NCI-H1694 (cell line): Measurements from ENCODE around the gene DMRTC1.
"Not testable (repeated sequence)": the region's sequence is repeated elsewhere in the genome, so short reads cannot be mapped to it uniquely, and the experiment has no call there.

Experiments used
- DNase-seq: peaks from one replicate; lab custom pipeline; 2025; lab: John Stamatoyannopoulos, UW

Gene DMRTC1, protein sequence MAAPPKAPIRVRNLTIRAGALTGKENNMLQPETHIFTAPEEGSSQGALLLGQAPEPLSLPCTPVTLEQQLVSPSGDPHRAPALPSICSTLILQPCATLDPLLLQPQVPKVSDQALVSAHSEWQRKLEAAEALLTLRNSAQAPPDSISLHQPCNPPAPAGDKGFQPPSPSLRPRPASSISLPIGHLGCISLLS

DNA sequence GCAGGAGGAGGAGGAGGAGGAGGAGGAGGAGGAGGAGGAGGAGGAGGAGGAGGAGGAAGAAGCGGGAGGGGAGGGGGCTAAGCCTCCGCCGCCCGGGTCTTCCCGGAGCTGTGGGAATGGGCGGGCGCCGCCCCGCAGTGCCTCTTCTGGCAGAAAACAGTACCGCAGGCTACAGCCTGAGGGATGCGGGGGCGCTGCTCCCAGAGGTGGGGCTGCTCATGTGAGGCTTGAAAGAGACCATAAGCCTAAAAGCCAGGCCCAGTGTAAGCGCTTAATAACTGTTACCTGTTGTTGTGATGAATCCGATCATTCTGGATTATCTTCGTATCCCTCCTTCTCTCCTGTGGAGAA is at the start of gene DMRTC1:
TSS of gene DMRTC1 (minus strand) at position 19 of the 351 bp plus-strand sequence. CDS start 68,143 bp downstream, outside the sequence.
- not testable (repeated sequence) for DNase-seq

DNA sequence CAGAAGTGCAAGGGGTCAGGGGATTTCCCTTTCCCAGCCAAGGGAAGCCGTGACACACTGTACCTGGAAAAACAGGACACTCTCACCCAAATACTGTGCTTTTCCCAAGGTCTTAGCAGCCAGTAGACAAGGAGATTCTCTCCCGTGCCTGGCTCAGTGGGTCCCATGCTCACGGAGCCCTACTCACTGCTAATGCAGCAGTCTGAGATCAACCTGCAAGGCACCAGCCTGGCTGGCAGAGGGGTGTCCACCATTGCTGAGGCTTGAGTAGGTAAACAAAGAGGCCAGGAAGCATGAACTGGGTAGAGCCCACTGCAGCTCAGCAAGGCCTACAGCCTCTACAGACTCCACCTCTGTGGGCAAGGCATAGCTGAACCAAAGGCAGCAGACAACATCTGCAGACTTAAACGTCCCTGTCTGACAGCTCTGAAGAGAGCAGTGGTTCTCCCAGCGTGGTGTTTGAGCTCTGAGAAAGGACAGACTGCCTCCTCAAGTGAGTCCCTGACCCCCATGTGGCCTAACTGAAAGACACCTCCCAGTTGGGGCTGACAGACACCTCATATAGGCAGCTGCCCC is 37.3 kb upstream of the DMRTC1 start:
- DNase-seq, result not testable (repeated sequence)

DNA sequence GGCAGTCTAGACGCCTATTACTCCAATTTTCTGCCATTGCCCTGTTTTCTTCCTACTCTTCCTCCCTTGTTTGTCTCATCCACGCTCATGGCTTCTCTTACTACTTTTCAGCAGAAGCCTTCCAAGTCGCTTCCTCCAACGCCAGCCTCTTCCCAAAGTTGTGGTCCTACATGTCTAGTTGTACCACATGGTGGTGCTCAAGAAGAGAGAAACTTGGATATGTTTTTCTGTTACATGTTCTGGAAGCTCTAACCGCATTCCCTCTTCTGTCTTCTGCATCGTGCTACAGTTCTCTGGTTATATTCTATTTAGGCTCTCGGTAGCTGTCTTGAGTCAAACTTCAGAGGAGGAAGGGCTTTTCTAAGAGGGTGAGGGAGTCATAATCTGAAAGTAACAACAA is 31.2 kb upstream of the DMRTC1 start:
- DNase-seq, result not testable (repeated sequence)

DNA sequence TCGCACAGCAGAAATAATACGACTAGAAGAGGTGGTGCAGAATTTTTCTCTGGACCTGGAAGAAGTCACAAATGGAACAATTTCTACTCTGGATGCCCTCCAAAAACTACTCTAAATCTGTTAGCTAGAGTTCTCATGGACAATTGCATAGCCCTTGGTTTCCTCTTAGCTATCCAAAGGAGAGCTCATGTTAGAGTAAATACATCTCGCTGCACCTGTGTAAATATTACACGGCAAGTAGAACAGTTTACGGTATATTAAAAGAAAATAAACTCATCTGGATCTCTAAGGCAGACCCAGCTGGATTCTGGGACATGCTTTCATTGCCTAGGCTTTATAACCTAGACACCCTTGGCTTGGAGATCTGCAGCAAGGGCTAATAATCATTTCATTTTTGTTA is 28.2 kb upstream of the DMRTC1 start:
- not testable (repeated sequence) for DNase-seq

DNA sequence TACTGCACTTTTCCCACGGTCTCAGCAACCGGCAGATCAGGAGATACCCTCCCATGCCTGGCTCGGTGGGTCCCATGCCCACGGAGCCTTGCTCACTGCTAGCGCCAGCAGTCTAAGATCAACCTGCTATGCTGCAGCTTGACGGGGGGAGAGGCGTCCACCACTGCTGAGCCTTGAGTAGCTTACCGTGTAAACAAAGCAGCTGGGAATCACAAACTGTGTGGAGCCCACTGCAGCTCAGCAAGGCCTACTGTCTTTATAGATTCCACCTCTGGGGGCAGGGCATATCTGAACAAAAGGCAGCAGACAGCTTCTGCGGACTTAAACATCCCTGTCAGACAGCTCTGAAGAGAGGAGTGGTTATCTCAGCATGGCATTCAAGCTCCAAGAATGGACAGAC is 16.3 kb upstream of the DMRTC1 start:
- not testable (repeated sequence) for DNase-seq

DNA sequence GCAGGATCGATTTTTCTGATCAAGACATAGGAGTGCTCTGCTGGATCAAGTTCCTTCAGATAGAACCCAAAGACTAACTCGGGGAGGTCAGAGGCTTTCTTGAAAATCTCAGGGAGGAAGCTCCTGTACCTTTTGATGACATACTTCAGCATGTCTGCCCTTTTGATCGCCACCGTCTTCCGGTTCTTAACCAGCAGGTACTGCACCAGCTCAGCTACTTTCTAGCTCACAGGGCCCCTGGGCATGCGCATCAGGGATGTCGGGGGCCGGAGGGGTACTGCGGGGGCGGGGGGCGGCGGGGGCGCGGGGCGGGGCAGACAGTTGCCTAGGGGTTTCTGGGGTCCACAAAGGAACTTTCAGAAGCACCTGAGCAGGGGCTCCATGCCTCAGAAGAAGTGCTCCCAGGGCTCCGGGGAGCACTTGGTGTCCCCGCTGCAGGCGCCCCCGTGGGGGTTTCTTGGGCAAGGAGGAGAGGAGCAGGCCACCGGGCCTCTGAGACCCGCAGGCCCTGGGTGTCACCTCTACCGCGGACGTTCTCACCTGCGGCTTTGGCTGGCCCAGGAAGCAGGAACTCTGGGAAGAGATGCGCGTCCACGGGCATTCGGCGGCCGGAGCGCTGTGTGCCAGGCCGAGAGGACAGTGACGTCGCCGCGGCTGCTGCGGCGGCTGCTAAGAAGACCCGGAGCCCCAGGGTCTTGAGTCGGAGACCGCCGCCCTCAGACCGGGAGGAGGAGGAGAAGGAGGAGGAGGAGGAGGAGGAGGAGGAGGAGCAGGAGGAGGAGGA is 410 bp downstream of the DMRTC1 start:
- DNase-seq, result not testable (repeated sequence)

DNA sequence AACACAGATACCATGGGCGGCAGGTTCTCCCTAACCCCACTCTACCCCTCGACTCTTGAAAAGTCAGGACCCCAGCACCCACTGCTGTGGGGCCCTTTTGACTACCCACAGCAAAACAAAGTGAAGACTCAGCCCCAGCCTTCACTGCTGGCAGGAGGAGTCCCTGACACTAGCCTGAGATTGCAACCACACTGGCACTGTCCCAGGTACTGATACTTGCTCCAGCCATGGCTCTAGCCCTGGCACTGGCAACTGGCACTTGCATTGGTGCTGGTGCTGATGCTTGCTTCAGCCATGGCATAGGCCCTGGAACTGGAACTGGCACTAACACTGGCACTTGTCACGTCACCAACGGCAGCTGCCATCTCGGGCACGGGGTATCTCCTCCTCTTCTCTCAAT is 1.4 kb downstream of the DMRTC1 start:
- DNase-seq, result not testable (repeated sequence)

DNA sequence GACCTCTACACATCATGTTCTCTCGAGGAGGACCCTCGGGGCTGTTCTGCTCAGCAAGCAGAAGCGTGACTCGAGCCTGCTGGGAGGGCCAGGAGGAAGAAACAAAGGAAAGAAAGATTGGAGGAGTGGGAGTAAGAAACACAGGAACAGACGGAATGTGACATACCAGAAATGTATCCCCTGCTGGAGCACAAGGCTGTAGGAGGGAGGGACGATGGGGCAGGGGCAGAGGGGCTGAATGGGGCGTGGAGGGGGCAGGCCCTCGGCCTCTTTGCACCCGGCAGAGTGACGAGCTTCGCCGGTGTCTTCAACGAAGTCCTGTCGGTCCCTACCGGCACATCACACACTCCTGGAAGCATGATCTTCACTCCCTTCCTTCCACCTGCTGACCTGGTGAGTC is 5.7 kb downstream of the DMRTC1 start, which contains the start of gene FAM236A:
TSS of gene FAM236A (plus strand) at position 301 of the 400 bp plus-strand sequence. CDS start at position 358, 57 bp downstream.
- not testable (repeated sequence) for DNase-seq

DNA sequence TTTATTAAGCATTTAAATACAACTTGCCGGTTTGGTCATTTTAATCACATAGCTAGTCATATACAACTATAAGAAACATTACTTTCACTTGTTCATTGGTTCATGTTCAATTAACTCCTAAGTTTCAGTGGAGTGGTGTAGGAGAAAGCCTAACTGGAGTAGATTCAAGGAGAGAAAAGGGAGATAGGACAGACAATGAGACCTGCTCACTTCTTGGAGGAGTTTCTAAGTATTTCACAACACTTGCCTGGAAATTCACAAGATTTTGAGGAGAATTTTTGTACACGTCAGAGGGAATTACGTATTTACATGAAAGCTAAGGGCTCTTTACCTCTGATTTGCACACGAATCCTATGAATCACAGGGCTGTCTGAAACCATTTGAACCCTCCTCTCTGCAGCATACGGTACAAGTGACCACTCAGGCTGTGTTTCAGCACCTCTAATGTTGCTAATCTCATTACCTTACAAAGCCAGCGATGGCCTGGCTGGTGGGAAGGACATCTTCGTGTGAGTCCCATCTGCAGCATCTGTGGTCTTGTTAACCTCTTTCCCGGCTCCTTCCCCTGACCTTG is 6.7 kb downstream of the DMRTC1 start:
- DNase-seq, result not testable (repeated sequence)

DNA sequence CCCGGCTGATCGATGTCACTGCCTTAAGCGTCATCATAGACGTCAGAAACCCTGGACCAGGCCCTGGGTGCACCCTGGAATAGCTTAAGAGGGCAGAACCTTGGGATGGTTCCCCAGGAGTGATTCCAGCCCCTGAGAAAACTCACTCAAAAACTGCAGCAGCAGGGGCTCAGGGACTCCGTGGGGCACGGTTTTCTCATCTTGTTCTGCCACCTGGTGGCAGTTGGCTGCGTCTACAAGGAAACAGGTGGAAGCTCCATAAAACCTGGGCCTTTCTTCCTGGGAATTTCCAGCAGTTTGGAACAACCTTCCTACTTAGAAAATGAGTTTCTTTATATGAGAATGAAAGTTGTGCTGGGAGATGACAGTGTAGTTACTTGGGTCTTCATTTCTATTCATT is 7.2 kb downstream of the DMRTC1 start:
- not testable (repeated sequence) for DNase-seq

DNA sequence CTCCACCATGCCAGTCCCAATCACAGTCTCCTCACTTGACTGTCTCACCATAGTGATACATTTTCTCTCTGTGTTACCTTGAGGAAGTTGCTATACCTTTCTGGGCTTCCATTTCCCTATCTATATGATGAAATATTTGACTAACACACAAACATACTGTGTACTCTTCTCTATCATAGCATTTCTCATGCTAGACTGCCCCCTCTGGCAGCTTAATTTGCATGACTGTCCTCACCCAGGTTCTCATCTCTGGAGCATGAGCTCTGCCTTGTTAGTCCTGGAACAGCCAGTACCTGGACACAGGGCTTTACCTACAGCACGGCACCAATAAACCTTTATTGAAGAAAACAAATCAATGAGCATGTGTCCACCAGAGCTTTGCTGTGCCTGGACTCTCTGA is 11.4 kb downstream of the DMRTC1 start:
- DNase-seq, result not testable (repeated sequence)

DNA sequence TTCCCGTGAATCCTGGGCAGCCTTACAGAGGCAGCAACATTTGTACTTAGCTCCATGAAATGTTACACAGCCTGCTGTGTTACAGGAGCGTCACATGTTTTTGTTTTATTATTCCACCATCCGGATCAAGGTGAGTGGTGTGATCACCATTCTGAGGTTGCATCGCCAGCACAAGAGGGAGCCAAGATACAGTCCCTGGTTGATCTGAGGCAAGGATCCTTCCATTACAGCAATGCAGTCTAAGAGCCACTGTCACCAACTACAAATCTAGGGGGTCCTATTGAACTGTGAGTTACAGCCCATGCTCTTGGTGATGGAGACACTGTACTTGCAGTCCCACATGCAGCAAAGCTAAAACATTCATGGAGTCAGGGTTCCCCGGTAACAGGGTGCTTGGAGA is 27.5 kb downstream of the DMRTC1 start:
- not testable (repeated sequence) for DNase-seq

DNA sequence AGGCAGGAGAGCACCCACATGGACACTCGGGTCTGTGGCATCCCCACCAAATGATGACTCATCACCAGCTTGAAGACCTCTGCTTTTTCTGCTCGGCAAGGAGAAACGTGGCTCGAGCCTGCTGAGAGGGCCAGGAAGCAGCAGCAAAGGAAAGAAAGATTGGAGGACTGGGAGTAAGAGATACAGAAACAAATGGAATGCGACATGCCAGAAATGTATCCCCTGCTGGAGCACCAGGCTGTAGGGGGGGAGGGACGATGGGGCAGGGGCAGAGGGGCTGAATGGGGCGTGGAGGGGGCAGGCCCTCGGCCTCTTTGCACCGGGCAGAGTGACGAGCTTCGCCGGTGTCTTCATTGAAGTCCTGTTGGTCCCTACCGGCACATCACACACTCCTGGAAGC is 31.3 kb downstream of the DMRTC1 start, which contains the start of gene FAM236C:
TSS of gene FAM236C (plus strand) at position 301 of the 400 bp plus-strand sequence. CDS start 100 bp downstream, outside the sequence.
- DNase-seq, result not testable (repeated sequence)

DNA sequence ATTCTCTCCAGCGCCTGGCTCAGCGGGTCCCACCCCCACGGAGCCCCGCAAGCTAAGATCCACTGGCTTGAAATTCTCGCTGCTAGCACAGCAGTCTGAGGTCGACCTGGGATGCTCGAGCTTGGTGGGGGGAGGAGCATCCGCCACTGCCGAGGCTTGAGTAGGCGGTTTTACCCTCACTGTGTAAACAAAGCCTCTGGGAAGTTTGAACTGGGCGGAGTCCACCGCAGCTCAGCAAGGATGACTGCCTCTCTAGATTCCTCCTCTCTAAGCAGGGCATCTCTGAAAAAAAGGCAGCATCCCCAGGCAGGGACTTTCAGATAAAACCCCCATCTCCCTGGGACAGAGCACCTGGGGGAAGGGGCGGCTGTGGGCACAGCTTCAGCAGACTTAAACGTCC is 53.9 kb downstream of the DMRTC1 start:
- DNase-seq, result not testable (repeated sequence)

DNA sequence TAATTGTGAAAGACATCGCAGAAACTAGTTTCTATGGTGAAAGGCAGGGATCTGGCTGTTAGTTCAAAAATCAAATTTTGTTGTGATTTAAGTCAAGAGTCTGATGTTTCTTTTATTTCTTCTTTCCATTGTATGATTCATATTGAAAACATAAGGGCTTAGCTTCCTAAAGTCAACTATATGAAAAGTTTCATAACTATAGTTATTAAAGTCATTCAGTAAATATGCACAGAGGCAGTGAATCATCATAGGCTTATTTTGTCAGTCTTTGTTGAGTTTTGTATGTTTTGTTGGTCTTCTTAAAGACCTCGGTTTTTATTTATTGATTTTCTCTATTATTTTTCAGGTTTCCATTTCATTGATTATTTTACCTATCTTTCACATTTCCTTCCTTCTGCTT is 60.7 kb downstream of the DMRTC1 start:
- not testable (repeated sequence) for DNase-seq

DNA sequence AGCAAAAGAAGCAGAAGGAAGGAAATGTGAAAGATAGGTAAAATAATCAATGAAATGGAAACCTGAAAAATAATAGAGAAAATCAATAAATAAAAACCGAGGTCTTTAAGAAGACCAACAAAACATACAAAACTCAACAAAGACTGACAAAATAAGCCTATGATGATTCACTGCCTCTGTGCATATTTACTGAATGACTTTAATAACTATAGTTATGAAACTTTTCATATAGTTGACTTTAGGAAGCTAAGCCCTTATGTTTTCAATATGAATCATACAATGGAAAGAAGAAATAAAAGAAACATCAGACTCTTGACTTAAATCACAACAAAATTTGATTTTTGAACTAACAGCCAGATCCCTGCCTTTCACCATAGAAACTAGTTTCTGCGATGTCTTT is 106.1 kb downstream of the DMRTC1 start:
- not testable (repeated sequence) for DNase-seq

DNA sequence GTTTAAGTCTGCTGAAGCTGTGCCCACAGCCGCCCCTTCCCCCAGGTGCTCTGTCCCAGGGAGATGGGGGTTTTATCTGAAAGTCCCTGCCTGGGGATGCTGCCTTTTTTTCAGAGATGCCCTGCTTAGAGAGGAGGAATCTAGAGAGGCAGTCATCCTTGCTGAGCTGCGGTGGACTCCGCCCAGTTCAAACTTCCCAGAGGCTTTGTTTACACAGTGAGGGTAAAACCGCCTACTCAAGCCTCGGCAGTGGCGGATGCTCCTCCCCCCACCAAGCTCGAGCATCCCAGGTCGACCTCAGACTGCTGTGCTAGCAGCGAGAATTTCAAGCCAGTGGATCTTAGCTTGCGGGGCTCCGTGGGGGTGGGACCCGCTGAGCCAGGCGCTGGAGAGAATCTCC is 112.9 kb downstream of the DMRTC1 start:
- DNase-seq, result not testable (repeated sequence)
